ENCODE measurements around the gene C1QTNF9. TPM values are rescaled to one million over a fixed set of nuclear protein-coding genes. Genes with fewer than 3 reads are reported as not detected.
"Not testable (repeated sequence)": the region's sequence is repeated elsewhere in the genome, so short reads cannot be mapped to it uniquely, and the experiment has no call there.

The C1QTNF9 gene
- total and polyA plus RNA-seq, 7 donors = 0.25 to 4.6 (median 2.9) TPM

DNA sequence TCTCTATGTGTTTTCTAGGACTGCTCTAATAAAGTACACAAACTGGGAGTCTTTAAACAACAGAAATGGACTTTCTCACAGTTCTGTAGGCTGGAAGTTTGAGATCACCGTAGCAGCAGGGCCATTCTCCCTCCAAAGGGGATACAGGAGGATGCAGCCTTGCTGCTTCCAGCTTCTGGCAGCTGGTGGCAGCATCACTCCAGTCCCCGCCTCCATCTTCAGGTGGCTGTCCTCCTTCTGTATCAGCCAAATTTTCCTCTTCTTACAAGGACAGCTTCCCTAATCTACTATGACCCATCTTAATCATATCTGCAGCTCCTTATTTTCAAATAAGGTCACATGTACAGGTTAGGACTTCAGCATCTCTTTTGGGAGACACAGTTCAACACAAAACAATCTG, 13.1 kb downstream of the C1QTNF9 start:
- WGBS, 3 donors = 46 to 63% (median 50%) methylated on average over 2 of the region's 2 CpGs
- H3K27me3 ChIP-seq (ENCODE audit: insufficient read depth in 3 of 3, low read length in 2 of 3); ATAC-seq; H3K4me3 ChIP-seq; DNase-seq; H3K9me3 ChIP-seq; intact Hi-C loops (cut with DNase I); H3K4me1 ChIP-seq; H3K27ac ChIP-seq; H3K36me3 ChIP-seq (ENCODE audit: insufficient read depth in 1 of 2, low read depth in 1 of 2): not testable (repeated sequence)

DNA sequence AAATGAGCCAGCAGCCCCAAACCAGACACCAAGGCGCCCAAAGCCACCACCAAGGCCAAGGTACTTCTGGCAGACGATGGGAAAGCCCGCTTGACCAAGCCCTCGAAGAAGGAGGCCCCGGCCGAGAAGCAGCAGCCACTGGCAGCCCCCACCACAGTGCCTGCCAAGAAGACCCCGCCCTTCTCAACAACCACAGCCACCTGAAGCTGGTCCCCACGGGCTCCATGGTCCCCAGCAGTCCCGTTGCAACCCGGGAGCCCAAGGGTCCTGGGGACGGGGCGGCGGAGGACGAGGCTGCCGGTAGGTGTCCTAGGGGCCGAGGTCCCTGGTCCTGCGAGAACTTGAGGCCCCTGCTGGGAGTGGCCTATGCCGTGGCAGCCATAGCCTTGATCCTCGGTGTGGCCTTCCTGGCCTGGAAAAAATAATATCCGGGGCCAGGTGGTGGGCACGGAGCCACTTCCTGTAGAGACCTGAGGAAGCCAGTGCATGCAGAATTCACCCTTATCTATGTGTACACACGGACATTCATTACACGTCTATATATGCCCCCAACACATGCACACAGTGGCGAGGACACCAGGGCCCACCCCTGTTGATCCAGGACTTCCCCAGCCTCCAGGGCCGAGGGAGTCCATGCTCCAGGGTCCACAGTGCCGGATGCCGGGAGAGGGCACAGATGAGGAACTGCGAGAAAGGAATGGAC, 13.8 kb downstream of the C1QTNF9 start:
- no peaks in the 10 kb centered on the region for H3K9me3 ChIP-seq
- H3K27me3 ChIP-seq (ENCODE audit: insufficient read depth in 3 of 3, low read length in 2 of 3) = peaks cover 0 to 6% (median 2%) of the 10 kb centered on the region in 3 donors
- no peaks in the 10 kb centered on the region for H3K4me1 ChIP-seq
- ATAC-seq = no peak
- H3K27ac ChIP-seq = no peak overlapping the region
- no peak for DNase-seq
- intact Hi-C loops (cut with DNase I) = no loop called here
- no peaks in the 10 kb centered on the region for H3K36me3 ChIP-seq (ENCODE audit: insufficient read depth in 1 of 2, low read depth in 1 of 2)
- no peak overlapping the region for H3K4me3 ChIP-seq
- WGBS, 3 donors = 77 to 80% (median 80%) methylated on average over 28 of the region's 28 CpGs
- TF ChIP-seq, protein P1, sequence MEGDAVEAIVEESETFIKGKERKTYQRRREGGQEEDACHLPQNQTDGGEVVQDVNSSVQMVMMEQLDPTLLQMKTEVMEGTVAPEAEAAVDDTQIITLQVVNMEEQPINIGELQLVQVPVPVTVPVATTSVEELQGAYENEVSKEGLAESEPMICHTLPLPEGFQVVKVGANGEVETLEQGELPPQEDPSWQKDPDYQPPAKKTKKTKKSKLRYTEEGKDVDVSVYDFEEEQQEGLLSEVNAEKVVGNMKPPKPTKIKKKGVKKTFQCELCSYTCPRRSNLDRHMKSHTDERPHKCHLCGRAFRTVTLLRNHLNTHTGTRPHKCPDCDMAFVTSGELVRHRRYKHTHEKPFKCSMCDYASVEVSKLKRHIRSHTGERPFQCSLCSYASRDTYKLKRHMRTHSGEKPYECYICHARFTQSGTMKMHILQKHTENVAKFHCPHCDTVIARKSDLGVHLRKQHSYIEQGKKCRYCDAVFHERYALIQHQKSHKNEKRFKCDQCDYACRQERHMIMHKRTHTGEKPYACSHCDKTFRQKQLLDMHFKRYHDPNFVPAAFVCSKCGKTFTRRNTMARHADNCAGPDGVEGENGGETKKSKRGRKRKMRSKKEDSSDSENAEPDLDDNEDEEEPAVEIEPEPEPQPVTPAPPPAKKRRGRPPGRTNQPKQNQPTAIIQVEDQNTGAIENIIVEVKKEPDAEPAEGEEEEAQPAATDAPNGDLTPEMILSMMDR (IDR thresholded peaks at IDR 0.05) = no peak

- no peak overlapping the region for H3K27ac ChIP-seq
- WGBS, 3 donors = 46 to 54% (median 47%) methylated on average over 5 of the region's 5 CpGs
Observed at GRCh38 chr13:24323739-24324075, 14.3 kb downstream of the C1QTNF9 start.

DNA sequence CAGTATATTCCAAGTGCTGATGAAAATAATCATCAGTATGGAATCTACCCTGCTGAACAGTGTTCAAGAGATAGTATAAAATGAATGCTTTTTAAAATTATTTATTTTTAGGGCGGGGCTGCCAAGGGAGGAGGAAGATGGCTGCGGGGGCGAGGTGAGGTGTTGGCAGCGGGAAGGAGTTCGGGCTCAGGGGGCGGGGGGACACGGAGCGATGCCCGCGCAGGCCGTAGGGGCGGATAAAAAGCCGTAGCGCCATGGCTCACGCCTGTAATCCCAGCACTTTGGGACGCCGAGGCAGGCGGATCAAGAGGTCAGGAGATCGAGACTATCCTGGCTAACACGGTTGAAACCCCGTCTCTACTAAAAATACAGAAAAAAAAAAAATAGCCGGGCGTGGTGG, 18.2 kb downstream of the C1QTNF9 start:
- H3K27me3 ChIP-seq (ENCODE audit: insufficient read depth in 3 of 3, low read length in 2 of 3); H3K4me1 ChIP-seq; ATAC-seq; H3K27ac ChIP-seq; H3K4me3 ChIP-seq; H3K9me3 ChIP-seq; DNase-seq; intact Hi-C loops (cut with DNase I); H3K36me3 ChIP-seq (ENCODE audit: insufficient read depth in 1 of 2, low read depth in 1 of 2): not testable (repeated sequence)
- 73 to 88% (median 80%) methylated on average over 21 to 23 of the region's 23 CpGs for WGBS, 3 donors

More at GRCh38 chr13:24323739-24324075, 14.3 kb downstream of the C1QTNF9 start:
- Histone ChIP-seq H3K36me3 (ENCODE audit: insufficient read depth in 1 of 2, low read depth in 1 of 2) (no peaks in the 10 kb centered on the region), H3K4me1 (no peaks in the 10 kb centered on the region), H3K9me3 (no peaks in the 10 kb centered on the region), H3K4me3 (no peak overlapping the region), H3K27me3 (ENCODE audit: insufficient read depth in 3 of 3, low read length in 2 of 3) (peaks cover 0 to 6% (median 3%) of the 10 kb centered on the region in 3 donors)
- TF ChIP-seq, protein P1 (IDR thresholded peaks at IDR 0.05) = no peak
- no peak for DNase-seq
- intact Hi-C loops (cut with DNase I) = no loop called here
- ATAC-seq = no peak

DNA sequence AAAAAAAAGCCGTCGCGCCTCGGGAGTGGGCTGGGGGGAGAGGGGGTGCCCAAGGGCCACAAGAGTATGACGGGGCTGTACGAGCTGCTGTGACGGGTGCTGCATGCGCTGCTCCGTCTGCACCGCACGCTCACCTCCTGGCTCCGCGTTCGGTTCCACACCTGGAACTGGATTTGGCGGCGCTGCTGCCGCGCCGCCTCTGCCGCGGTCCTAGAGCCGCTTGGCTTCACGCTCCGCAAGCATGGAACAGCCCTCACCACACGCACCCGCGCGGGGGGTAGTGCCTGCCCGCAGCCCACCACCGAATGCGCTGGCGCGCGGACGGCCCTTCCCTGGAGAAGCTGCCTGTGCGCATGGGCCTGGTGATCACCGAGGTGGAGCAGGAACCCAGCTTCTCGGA, 18.8 kb downstream of the C1QTNF9 start:
- Histone ChIP-seq H3K36me3 (ENCODE audit: insufficient read depth in 1 of 2, low read depth in 1 of 2) (no peaks in the 10 kb centered on the region), H3K27ac (no peak overlapping the region), H3K9me3 (no peaks in the 10 kb centered on the region), H3K4me3 (no peak overlapping the region), H3K4me1 (no peaks in the 10 kb centered on the region), H3K27me3 (ENCODE audit: insufficient read depth in 3 of 3, low read length in 2 of 3) (peaks cover 0 to 6% (median 3%) of the 10 kb centered on the region in 3 donors)
- whole genome bisulfite sequencing, 3 donors = 4 to 15% (median 7%) methylated on average over 31 to 38 of the region's 38 CpGs
- intact Hi-C loops (cut with DNase I) = no loop called here
- TF ChIP-seq, protein P1 (IDR thresholded peaks at IDR 0.05) = no peak
- DNase-seq (no peak), ATAC-seq (no peak)

DNA sequence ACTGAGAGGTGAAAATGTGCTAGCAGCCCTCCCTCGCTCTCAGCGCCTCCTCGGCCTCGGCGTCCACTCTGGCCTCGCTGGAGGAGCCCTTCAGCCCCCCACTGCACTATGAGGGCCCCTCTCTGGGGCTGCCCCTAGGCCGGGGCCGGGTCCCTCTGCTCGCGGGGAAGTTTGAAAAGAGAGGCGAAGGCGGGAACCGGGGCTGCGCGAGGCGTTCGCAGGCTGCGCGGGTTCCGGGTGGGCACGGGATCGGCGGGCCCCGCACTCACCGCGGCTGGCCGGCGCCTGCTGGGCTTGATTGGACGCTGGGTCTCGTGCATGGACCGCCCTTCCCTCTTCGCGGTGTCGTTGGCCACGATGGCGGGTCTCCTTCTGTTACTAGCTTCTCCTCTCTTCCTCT, 29.3 kb downstream of the C1QTNF9 start:
- no peak for DNase-seq
- no peak overlapping the region for H3K4me3 ChIP-seq
- WGBS, 3 donors = 94 to 98% (median 95%) methylated on average over 33 to 36 of the region's 36 CpGs
- no peaks in the 10 kb centered on the region for H3K9me3 ChIP-seq
- H3K36me3 ChIP-seq (ENCODE audit: insufficient read depth in 1 of 2, low read depth in 1 of 2) = no peaks in the 10 kb centered on the region
- intact Hi-C loops (cut with DNase I) = no loop called here
- no peak overlapping the region for H3K27ac ChIP-seq
- no peak for ATAC-seq
- TF ChIP-seq, protein P1 (IDR thresholded peaks at IDR 0.05) = no peak
- no peaks in the 10 kb centered on the region for H3K4me1 ChIP-seq
- H3K27me3 ChIP-seq (ENCODE audit: insufficient read depth in 3 of 3, low read length in 2 of 3) = no peaks in the 10 kb centered on the region
